Right renal cortex interstitium (tissue), 3 donors: ENCODE results near the gene C5orf34. TPM values are rescaled to one million over a fixed set of nuclear protein-coding genes. Genes with fewer than 3 reads are reported as not detected.

Experiments
- DNase-seq, 3 donors: peaks; one replicate each; pipeline ENCODE4 v3.0.0-alpha.2; 2013; ENCODE audit warnings: low read depth in 3 of 3, low spot score in 2 of 3
- polyA plus RNA-seq, 3 donors: library from polyadenylated mRNA; unstranded; fragments of 120-200 nt; gene quantifications; one replicate each; pipeline ENCODE4 v1.2.1, GENCODE V29; 2013; ENCODE audit not compliant: insufficient read length in 3 of 3

C5orf34 gene
- polyA plus RNA-seq, 3 donors, result 4.2 to 5.7 (median 5.2) TPM

DNA sequence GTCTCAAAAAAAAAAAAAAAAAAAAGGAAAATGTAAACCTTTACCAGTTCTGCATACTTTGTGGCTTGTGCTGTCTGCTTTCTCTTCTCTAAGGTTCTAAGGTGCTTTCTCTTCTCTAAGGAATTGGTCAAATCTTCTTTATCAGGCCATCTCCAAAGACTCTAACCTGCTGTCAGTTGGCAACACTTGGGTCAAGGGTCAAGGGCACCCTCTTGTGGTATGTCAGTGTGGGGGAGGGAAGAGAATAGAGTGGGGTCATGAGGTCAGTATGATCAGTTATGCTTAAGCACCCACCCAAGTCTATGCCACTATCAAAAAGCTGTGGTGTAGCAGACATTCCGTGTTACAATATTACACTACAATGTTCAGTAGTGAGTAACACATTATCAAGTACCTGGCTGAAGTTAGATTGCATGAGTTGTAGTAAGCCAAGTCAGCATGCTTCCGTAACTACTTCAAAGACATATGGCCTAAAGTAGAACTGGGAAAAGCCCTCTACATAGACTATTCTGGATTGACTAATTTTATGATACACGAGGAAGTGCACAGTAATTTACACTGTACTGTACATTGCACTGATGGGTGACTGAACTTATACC is 77.8 kb downstream of the C5orf34 start:
- no peak for DNase-seq

Other genes with a start within 250 kb of the C5orf34 start
- gene HMGCS1, start 201.7 kb downstream of the C5orf34 start, polyA plus RNA-seq, result 100 to 1,000 TPM; 112 to 130 (median 113) TPM
- gene CCL28, start 102.8 kb downstream of the C5orf34 start, polyA plus RNA-seq, result 1 to 10 TPM; 2.1 to 4.4 (median 3.4) TPM
- 10 to 100 TPM; 20.0 to 20.7 (median 20.2) TPM for gene TMEM267, start 31.3 kb downstream of the C5orf34 start, polyA plus RNA-seq
- gene PAIP1, start 41.9 kb upstream of the C5orf34 start, polyA plus RNA-seq, result 100 to 1,000 TPM; 176 to 193 (median 180) TPM
- 100 to 1,000 TPM; 124 to 128 (median 126) TPM for gene NNT, start 88.0 kb upstream of the C5orf34 start, polyA plus RNA-seq